ENCODE results near the gene RILP.

GRCh38 chr17:1639549-1640180 lies 10.0 kb downstream of the RILP start:
- TF ChIP-seq ZNF565 (CRISPR knock-in tag; conservative IDR thresholded peaks at IDR 0.05; ENCODE audit: low read depth), result no peak
- TF ChIP-seq ZNF70 (CRISPR knock-in tag; IDR thresholded peaks at IDR 0.05), result no peak
- TF ChIP-seq ISL1 (CRISPR knock-in tag; IDR thresholded peaks at IDR 0.05), result no peak
- TF ChIP-seq TOX (CRISPR knock-in tag; IDR thresholded peaks at IDR 0.05; ENCODE audit: borderline replicate concordance), result no peak
- no peak for TF ChIP-seq RARB (CRISPR knock-in tag; IDR thresholded peaks at IDR 0.05)
- no peak for TF ChIP-seq PATZ1 (CRISPR knock-in tag; IDR thresholded peaks at IDR 0.05; ENCODE audit: borderline replicate concordance)
- TF ChIP-seq ZC3H10 (CRISPR knock-in tag; IDR thresholded peaks at IDR 0.05), result no peak
- TF ChIP-seq, protein P1, sequence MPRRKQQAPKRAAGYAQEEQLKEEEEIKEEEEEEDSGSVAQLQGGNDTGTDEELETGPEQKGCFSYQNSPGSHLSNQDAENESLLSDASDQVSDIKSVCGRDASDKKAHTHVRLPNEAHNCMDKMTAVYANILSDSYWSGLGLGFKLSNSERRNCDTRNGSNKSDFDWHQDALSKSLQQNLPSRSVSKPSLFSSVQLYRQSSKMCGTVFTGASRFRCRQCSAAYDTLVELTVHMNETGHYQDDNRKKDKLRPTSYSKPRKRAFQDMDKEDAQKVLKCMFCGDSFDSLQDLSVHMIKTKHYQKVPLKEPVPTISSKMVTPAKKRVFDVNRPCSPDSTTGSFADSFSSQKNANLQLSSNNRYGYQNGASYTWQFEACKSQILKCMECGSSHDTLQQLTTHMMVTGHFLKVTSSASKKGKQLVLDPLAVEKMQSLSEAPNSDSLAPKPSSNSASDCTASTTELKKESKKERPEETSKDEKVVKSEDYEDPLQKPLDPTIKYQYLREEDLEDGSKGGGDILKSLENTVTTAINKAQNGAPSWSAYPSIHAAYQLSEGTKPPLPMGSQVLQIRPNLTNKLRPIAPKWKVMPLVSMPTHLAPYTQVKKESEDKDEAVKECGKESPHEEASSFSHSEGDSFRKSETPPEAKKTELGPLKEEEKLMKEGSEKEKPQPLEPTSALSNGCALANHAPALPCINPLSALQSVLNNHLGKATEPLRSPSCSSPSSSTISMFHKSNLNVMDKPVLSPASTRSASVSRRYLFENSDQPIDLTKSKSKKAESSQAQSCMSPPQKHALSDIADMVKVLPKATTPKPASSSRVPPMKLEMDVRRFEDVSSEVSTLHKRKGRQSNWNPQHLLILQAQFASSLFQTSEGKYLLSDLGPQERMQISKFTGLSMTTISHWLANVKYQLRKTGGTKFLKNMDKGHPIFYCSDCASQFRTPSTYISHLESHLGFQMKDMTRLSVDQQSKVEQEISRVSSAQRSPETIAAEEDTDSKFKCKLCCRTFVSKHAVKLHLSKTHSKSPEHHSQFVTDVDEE (CRISPR knock-in tag; IDR thresholded peaks at IDR 0.05), result no peak
- TF ChIP-seq, protein P2, sequence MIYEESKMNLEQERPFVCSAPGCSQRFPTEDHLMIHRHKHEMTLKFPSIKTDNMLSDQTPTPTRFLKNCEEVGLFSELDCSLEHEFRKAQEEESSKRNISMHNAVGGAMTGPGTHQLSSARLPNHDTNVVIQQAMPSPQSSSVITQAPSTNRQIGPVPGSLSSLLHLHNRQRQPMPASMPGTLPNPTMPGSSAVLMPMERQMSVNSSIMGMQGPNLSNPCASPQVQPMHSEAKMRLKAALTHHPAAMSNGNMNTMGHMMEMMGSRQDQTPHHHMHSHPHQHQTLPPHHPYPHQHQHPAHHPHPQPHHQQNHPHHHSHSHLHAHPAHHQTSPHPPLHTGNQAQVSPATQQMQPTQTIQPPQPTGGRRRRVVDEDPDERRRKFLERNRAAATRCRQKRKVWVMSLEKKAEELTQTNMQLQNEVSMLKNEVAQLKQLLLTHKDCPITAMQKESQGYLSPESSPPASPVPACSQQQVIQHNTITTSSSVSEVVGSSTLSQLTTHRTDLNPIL (CRISPR knock-in tag; IDR thresholded peaks at IDR 0.05; ENCODE audit: low read depth), result no peak
- no peak for TF ChIP-seq GLIS3 (CRISPR knock-in tag; IDR thresholded peaks at IDR 0.05)
- no peak for TF ChIP-seq BACH2 (CRISPR knock-in tag; IDR thresholded peaks at IDR 0.05; ENCODE audit: borderline replicate concordance)

All from SK-N-SH treated with all-trans-retinoic acid at 6 μM for 48 hours (cell line).